ENCODE data around the gene TM4SF1.

DNA sequence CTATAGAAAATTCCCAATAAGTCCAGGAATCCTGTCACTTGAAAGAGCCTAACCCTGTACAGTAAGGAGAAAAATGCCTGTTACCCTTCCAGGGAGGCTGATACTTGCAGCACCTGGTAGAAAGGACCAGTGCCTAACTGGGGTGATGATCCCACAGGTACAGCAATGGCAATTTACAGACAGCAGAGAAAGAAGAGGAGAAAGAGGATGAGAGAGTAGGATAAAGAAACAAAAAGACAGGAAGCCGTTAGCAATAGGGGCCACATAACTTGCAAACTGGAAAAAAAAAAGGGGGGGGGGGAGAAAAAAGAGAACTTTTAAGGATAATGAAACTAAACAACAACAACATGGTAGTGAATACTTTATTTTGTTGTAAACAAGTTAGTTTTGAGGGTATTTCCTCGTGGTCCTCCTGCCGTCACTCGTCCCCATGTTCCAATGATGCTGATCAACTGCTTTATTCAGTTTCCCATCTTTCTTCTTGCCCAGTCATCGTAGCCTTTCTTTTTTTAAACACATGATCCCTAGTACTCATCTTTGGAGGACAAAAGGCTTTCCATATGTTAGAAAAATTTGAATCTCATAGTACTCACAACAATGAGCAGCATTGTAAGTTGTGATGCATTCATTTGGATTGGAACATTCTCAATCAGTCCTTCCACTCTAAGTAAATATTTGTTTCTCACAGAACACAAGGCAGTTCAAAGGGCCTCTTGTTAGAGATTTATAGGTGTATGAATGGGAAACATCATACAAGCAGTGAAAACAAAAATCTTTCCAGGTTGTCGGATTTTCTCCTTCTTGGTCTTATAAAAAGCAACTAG, 8.6 kb downstream of the TM4SF1 start:
- TF ChIP-seq, protein P1, sequence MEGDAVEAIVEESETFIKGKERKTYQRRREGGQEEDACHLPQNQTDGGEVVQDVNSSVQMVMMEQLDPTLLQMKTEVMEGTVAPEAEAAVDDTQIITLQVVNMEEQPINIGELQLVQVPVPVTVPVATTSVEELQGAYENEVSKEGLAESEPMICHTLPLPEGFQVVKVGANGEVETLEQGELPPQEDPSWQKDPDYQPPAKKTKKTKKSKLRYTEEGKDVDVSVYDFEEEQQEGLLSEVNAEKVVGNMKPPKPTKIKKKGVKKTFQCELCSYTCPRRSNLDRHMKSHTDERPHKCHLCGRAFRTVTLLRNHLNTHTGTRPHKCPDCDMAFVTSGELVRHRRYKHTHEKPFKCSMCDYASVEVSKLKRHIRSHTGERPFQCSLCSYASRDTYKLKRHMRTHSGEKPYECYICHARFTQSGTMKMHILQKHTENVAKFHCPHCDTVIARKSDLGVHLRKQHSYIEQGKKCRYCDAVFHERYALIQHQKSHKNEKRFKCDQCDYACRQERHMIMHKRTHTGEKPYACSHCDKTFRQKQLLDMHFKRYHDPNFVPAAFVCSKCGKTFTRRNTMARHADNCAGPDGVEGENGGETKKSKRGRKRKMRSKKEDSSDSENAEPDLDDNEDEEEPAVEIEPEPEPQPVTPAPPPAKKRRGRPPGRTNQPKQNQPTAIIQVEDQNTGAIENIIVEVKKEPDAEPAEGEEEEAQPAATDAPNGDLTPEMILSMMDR (IDR thresholded peaks at IDR 0.05), result no peak
- TF ChIP-seq POLR2A (IDR thresholded peaks at IDR 0.05), result no peak

Data from Peyer's patch (tissue), 4 donors.